ENCODE data around the gene TUNAR.

DNA sequence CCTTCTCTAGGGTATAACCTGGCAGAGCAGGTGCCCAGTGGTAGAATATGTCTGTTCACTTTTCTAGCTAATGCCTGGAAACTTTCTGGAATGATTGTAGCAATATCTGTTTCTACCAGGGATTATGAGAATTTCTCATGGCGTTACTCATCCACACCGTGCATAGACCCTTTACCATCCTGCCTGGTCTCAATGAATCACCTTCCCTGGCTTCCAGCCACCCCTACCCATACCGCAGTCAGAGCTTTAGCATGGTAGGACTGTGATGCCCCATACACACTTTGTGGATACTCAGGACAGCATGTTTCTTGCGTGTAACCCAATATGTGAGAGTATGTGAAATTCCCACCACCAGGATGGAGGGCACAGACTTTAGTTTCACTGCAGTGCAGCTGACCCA, 45.4 kb downstream of the TUNAR start:
- TF ChIP-seq, protein P1, sequence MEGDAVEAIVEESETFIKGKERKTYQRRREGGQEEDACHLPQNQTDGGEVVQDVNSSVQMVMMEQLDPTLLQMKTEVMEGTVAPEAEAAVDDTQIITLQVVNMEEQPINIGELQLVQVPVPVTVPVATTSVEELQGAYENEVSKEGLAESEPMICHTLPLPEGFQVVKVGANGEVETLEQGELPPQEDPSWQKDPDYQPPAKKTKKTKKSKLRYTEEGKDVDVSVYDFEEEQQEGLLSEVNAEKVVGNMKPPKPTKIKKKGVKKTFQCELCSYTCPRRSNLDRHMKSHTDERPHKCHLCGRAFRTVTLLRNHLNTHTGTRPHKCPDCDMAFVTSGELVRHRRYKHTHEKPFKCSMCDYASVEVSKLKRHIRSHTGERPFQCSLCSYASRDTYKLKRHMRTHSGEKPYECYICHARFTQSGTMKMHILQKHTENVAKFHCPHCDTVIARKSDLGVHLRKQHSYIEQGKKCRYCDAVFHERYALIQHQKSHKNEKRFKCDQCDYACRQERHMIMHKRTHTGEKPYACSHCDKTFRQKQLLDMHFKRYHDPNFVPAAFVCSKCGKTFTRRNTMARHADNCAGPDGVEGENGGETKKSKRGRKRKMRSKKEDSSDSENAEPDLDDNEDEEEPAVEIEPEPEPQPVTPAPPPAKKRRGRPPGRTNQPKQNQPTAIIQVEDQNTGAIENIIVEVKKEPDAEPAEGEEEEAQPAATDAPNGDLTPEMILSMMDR (IDR thresholded peaks at IDR 0.05; ENCODE audit: low read depth, low read length): no peak
- TF ChIP-seq POLR2A (IDR thresholded peaks at IDR 0.05; ENCODE audit: extremely low read depth, insufficient read length): no peak
